NT2/D1 (cell line): ENCODE results near the gene LARP1.

Experiments used
- SUZ12 ChIP-seq: IDR thresholded peaks from 2 replicates; pipeline ENCODE4 v1.6.1; 2011; ENCODE audit not compliant: insufficient read length, insufficient read depth; ENCODE audit errors: extremely low read depth
- ZNF274 ChIP-seq: IDR thresholded peaks from 2 replicates; pipeline ENCODE4 v1.6.1; 2011; ENCODE audit warnings: mild to moderate bottlenecking, low read depth, low read length

GRCh38 chr5:154858297-154858971 lies 103.3 kb downstream of the LARP1 start, which contains the start of gene CNOT8:
- TF ChIP-seq ZNF274 (no peak), SUZ12 (no peak)
